HG02973 (cell line): ENCODE data around the gene MCRIP1.

Experiments used
- ATAC-seq: cut with Tn5 transposase; IDR thresholded peaks from one replicate; pipeline ENCODE4 v1.9.1; 2021; ENCODE audit warnings: moderate library complexity; ENCODE audit not compliant: unreplicated experiment

Gene MCRIP1

DNA sequence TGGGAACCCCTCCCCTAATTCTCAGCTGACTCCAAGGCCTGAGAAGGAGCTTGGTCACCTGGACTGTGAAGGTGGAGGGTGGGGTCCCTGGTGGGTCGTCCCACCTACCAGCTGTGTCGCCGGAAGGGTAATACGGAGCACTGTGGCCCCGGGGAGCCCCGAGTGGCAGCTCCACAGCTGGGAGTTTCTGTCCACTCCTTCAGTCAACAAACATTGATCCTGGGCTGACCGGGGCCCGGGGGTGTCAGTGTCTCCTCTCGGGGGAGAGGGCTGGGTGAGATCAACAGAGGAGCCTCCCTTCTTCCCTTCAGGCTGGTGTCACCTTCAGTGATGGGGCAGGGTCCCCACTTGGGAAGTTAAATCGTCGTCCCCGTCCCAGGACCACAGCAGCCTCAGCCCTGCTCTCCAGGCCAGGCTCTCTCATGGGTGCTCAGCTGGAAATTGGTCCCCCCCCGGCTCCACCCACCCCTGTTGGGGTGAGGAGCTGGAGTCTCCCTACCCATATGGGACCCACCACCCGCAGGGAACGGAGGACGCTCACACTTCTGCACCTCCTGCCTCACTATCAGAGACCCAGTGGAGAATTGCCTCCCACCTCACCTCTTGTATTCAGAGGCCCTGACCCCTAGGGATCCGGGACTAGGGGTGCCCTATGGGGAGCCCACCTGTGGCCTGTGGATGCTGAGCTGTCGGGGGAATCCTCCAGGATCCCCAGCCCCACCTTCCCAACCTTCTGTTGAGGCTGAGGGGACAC is 27.2 kb downstream of the MCRIP1 start:
- no peak for ATAC-seq

DNA sequence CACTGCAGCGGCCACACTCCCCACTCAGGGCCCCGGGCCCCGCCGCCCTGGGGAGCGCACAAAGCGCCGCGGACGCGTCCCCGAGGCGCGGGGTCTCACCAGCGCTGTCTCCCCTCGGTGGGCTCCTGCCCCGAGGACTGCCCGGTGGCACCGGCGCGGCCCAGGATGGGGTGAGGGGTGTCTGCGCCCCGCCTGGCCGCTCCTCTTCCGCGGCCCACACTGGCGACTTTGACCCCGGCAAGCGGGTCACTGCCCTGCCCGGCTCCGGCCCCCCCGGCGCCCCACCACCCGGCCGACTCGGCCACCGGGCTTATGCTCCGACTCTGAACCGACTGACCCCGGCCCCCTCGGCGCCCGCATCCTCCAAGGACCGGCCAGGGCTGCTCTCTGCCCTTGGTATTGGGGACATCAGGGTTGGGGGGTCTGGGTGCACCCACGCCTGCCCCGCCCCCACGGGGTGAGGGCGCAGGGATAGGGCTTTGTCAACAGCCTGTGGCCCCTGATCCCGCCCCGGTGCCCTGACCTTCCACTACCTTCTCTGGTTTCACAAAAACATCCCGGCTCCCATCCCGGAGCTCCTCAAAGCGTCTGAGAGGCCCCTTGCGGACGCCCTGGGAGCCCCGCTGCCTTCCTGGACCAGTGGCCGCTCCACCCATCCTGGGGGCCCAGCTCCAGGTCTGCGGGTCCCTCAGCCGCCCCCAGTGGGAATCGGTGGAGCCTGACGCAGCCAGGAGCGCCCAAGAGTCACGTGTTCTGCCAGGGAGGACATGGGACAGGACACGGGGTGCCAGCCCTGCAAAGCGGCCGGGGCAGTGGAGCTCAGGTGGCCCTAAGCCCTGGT is 28.3 kb downstream of the MCRIP1 start:
- no peak for ATAC-seq

DNA sequence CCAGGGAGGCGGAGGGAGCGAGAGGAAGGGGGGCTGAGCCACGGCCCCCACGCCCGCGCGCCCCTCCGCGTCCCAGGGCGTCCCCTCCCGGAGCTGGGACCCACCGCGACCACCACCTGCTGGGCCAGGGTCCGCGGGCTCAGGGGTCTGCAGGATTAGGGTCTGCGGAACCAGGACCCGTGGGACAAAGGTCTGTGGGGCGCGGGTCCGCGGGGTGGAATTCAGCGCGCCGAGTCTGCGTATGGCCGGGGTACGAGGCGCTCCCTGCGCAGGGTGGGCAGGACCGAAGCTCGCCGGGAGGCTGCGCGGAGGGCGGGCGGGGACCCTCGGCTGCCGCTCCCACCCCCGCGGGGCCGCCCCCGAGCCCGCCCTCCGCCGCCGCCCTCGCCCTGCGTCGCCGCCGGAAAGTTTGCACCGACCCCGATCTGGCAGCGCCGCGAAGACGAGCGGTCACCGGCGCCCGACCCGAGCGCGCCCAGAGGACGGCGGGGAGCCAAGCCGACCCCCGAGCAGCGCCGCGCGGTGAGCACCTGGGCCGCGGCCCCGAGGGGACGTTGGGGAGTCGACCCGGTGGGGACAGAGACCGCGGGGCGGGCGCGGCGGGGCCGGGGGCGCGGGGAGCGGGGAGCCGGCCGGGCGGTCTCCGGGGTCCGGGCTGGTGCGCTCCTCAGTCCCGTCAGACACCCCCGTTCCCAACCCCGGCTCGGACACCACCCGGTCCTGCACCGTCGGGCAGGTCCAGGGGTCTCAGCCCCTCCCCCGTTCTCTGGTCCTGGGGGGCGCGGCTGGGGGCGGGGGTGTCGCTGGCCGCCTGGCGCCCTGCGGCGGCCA is 29.1 kb downstream of the MCRIP1 start, which contains the start of gene GCGR:
Gene GCGR (plus strand): TSS at position 423 of the 831 bp plus-strand sequence. CDS start 4,869 bp downstream, outside the sequence.
- ATAC-seq = no peak

DNA sequence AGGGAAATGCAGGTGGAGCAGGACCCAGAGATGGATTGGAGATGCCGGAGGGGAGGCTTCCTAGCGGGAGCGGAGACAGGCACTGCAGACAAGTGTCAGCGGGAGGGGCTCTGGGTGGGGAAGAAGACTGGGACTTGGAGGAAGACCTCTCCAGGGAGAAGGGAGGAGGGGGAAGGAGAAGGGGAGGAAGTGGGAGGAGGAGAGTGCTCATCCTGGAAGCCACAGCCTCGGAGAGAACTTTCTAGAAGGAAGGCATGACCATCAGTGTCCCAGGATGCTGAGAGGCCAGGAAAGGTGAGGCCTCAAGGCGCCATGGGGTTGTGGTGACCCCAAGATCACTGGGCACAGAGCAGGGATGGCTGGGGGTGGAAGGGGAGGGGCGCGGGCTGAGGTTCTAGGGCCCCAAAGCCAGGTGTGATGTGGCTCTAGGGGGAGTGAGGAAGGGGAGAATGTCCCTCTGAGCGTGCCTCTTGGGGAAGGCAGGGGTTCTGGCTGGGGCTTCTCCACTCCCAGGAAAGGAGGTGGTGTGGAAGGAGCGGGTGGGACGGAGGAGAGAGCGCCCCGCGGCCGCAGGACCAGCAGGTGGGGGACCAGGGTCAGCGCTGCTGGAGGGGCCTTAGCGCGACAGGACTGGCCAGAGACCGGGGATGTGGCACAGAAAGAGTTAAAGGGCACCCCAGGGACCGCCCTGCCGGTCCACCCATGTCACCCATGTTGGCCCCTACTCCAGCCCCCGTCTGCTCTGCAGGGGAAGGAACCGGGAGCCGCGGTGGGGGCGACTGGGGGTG is 30.0 kb downstream of the MCRIP1 start:
- ATAC-seq = no peak

DNA sequence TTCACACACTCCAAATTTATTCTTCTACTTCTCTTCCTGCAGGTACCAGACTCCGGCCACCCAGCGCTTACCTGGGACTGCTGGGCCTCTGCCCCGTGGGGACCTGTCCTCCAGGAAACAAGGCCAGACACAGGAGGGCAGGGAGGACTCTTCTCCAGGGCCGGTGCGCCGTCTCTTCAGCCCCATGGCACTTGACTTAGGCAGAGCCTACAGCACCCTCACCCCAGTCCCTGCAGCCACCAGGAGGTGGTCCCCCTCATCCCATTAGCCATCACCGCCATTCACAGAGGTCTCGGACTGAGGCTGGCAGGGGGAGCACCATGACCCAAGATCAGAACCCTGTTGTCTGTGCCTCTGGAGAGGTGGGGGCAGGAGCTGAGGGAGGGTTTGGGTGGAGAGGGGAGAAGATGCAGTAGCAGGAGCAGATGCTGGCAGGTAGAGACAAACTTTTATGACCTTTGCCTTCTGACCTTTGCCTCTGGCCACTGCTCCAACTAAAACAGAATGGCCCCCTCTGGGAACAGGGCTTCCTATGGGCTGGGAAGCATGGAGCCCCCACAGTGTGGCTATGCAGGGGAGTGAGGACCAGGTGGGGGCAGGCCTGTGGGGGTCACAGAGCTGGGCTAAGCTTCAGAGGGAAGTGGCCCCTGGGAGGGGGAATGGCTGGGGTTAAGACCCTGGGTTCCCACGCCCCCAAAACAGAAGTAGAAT is 30.9 kb downstream of the MCRIP1 start:
- ATAC-seq = no peak

DNA sequence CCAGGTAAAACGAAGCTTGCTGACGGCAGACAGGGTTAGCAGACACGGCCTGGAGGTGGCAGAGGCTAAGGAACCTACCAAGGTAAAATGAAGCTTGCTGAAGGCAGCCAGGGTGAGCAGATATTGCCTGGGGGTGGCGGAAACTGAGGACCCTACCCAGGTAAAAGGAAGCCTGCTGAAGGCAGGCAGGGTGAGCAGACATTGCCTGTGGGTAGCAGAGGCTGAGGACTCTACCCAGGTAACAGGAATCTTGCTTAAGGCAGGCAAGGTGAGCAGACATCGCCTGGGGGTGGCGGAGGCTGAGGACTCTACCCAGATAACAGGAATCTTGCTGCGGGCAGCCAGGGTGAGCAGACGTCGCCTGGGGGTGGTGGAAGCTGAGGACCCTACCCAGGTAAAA is 31.8 kb downstream of the MCRIP1 start:
- ATAC-seq = no peak

DNA sequence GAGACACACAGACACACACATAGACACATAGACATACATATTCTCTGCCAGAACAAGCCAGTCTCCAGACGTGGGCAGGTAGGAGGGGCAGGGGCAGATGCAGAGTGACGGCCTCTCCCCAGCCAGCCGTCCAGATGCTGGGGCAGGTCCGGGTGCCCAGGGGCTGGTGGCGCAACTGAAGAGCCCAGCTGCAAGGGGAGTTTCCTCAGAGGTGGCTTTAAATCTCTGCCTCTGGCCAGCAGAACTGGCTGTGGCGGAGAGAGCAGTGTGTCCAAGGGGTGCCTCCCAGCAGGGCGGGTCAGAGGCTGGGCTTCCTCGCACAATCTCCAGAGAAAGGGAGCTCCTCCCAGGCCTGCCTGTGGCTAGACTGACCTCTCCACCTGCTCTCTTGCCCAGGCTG is 38.6 kb downstream of the MCRIP1 start:
- no peak for ATAC-seq

DNA sequence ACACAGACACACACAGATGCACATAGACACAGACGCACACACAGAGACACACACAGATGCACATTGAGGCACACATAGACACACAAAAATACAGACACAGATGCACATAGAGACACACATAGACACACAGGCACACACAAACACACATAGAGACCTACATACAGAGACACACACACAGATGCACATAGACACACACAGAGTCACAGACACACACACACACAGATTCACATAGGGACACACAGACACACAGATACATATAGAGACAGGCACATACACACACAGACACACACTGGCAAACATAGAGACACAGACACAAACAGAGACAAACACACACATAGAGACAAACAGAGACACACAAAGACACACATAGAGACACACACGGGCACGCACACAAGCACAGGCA is 39.0 kb downstream of the MCRIP1 start:
- no peak for ATAC-seq

DNA sequence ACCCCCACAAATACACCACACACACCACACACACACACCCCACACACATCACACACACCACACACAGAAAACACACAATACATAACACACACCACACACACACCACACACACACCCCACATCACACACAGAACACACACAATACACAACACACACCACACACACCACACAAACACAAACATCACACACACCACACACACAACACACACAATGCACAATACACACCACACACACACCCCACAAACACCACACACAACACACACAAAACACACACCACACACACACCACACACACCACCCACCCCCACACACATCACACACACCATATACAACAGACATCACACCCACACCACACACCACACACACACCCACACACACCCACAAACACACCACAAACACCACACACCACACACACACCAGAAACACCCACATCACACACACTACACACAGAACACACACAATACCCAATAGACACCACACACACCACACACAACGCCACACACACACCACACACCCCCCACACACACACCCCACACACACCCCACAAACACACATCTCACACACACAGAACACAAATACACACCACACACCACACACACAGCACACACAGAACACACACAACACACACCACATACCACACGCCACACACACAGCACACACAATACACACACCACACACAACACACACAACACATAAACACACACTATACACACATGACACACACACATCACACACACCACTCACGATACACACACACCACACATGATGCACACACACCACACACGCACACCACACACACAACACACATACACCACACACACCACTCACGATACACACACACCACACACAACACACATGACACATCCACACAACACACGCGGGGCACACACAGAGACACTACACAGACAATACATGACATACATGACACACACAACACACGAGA is 40.1 kb downstream of the MCRIP1 start:
- no peak for ATAC-seq
